ENCODE results near the gene PLA2G2C. TPM values are rescaled to one million over a fixed set of nuclear protein-coding genes. Genes with fewer than 3 reads are reported as not detected.

PLA2G2C gene
- polyA plus RNA-seq, 3 donors from 2014 or later = not detected

GRCh38 chr1:20169932-20170331 is 16.4 kb downstream of the PLA2G2C start:
- no peak overlapping the region for H3K4me3 Mint-ChIP-seq
- H3K9me3 Mint-ChIP-seq = peaks cover 0 to 15% (median 5%) of the 10 kb centered on the region in 6 donors
- H3K36me3 Mint-ChIP-seq = no peaks in the 10 kb centered on the region
- no peaks in the 10 kb centered on the region for H3K4me1 Mint-ChIP-seq
- no peak for DNase-seq
- H3K27me3 Mint-ChIP-seq (ENCODE audit: low read depth in 3 of 3) = peaks cover 0 to 5% (median 2%) of the 10 kb centered on the region in 3 donors
- H3K27ac Mint-ChIP-seq = no peak overlapping the region

GRCh38 chr1:20168564-20169491 is 17.5 kb downstream of the PLA2G2C start:
- Mint-ChIP-seq H3K4me1 (no peaks in the 10 kb centered on the region), H3K4me3 (no peak overlapping the region), H3K27me3 (ENCODE audit: low read depth in 3 of 3) (peaks cover 0 to 3% (median 2%) of the 10 kb centered on the region in 3 donors), H3K27ac (peak overlapping the region in 1 of 6 donors; percentile 11), H3K36me3 (no peaks in the 10 kb centered on the region), H3K9me3 (peaks cover 0 to 15% (median 7%) of the 10 kb centered on the region in 6 donors)
- no peak for DNase-seq

GRCh38 chr1:20167126-20167525 is 19.2 kb downstream of the PLA2G2C start:
- Mint-ChIP-seq H3K4me1 (no peaks in the 10 kb centered on the region), H3K27me3 (ENCODE audit: low read depth in 3 of 3) (peaks cover 0 to 9% (median 4%) of the 10 kb centered on the region in 3 donors), H3K4me3 (no peak overlapping the region), H3K9me3 (peaks cover 7 to 24% (median 18%) of the 10 kb centered on the region in 6 donors), H3K36me3 (peaks cover 0 to 6% (median 4%) of the 10 kb centered on the region in 3 donors), H3K27ac (no peak overlapping the region)
- DNase-seq = no peak

GRCh38 chr1:20166051-20166450 is 20.3 kb downstream of the PLA2G2C start:
- Mint-ChIP-seq H3K4me3 (no peak overlapping the region), H3K9me3 (peaks cover 17 to 33% (median 29%) of the 10 kb centered on the region in 6 donors), H3K27ac (no peak overlapping the region), H3K27me3 (ENCODE audit: low read depth in 3 of 3) (peaks cover 0 to 7% (median 4%) of the 10 kb centered on the region in 3 donors), H3K36me3 (peaks cover 0 to 6% (median 4%) of the 10 kb centered on the region in 3 donors), H3K4me1 (no peaks in the 10 kb centered on the region)
- no peak for DNase-seq

- H3K27ac Mint-ChIP-seq = no peak overlapping the region
- H3K4me1 Mint-ChIP-seq = no peaks in the 10 kb centered on the region
- peaks cover 17 to 38% (median 34%) of the 10 kb centered on the region in 6 donors for H3K9me3 Mint-ChIP-seq
- H3K4me3 Mint-ChIP-seq = no peak overlapping the region
- H3K36me3 Mint-ChIP-seq = peaks cover 0 to 6% (median 4%) of the 10 kb centered on the region in 3 donors
- H3K27me3 Mint-ChIP-seq (ENCODE audit: low read depth in 3 of 3) = peaks cover 0 to 7% (median 5%) of the 10 kb centered on the region in 3 donors
- no peak for DNase-seq
Measured at GRCh38 chr1:20165522-20165951, 20.8 kb downstream of the PLA2G2C start.

- no peak for DNase-seq
- H3K4me1 Mint-ChIP-seq = no peaks in the 10 kb centered on the region
- peaks cover 3 to 7% (median 7%) of the 10 kb centered on the region in 3 donors for H3K27me3 Mint-ChIP-seq (ENCODE audit: low read depth in 3 of 3)
- peaks cover 17 to 46% (median 41%) of the 10 kb centered on the region in 6 donors for H3K9me3 Mint-ChIP-seq
- peaks cover 0 to 7% (median 6%) of the 10 kb centered on the region in 3 donors for H3K36me3 Mint-ChIP-seq
- H3K4me3 Mint-ChIP-seq = no peak overlapping the region
- no peak overlapping the region for H3K27ac Mint-ChIP-seq
Measured at GRCh38 chr1:20164694-20165202, 21.6 kb downstream of the PLA2G2C start.

- no peak for DNase-seq
- Mint-ChIP-seq H3K4me3 (no peak overlapping the region), H3K4me1 (no peaks in the 10 kb centered on the region), H3K36me3 (peaks cover 0 to 14% (median 6%) of the 10 kb centered on the region in 3 donors), H3K9me3 (peaks cover 5 to 67% (median 50%) of the 10 kb centered on the region in 6 donors), H3K27me3 (ENCODE audit: low read depth in 3 of 3) (peaks cover 5 to 8% (median 7%) of the 10 kb centered on the region in 3 donors), H3K27ac (no peak overlapping the region)
Measured at GRCh38 chr1:20160034-20160433, 26.3 kb downstream of the PLA2G2C start.

- Mint-ChIP-seq H3K4me1 (peaks cover 3 to 9% of the 10 kb centered on the region in 2 donors), H3K27ac (no peak overlapping the region), H3K9me3 (peaks cover 4 to 57% (median 46%) of the 10 kb centered on the region in 6 donors), H3K36me3 (peaks cover 0 to 12% (median 6%) of the 10 kb centered on the region in 3 donors), H3K4me3 (no peak overlapping the region), H3K27me3 (ENCODE audit: low read depth in 3 of 3) (peaks cover 4 to 8% (median 5%) of the 10 kb centered on the region in 3 donors)
- DNase-seq = no peak
Measured at GRCh38 chr1:20158358-20159070, 27.8 kb downstream of the PLA2G2C start.

- no peak for DNase-seq
- H3K4me3 Mint-ChIP-seq = peak overlapping the region in 2 of 5 donors; percentile 28 to 41
- H3K27ac Mint-ChIP-seq = peak overlapping the region in 4 of 6 donors; percentile 17 to 68 (median 46)
- H3K36me3 Mint-ChIP-seq = peaks cover 0 to 7% (median 0%) of the 10 kb centered on the region in 3 donors
- H3K27me3 Mint-ChIP-seq (ENCODE audit: low read depth in 3 of 3) = peaks cover 0 to 4% (median 2%) of the 10 kb centered on the region in 3 donors
- H3K9me3 Mint-ChIP-seq = peaks cover 2 to 21% (median 9%) of the 10 kb centered on the region in 6 donors
- H3K4me1 Mint-ChIP-seq = peaks cover 9 to 10% of the 10 kb centered on the region in 2 donors
Measured at GRCh38 chr1:20154301-20154831, 32.0 kb downstream of the PLA2G2C start.

GRCh38 chr1:20153000-20153418 is 33.3 kb downstream of the PLA2G2C start:
- peaks cover 0 to 7% (median 3%) of the 10 kb centered on the region in 6 donors for H3K9me3 Mint-ChIP-seq
- peak overlapping the region in 1 of 6 donors; percentile 6 for H3K27ac Mint-ChIP-seq
- no peak overlapping the region for H3K4me3 Mint-ChIP-seq
- no peak for DNase-seq
- H3K4me1 Mint-ChIP-seq = peaks cover 9 to 10% of the 10 kb centered on the region in 2 donors
- H3K36me3 Mint-ChIP-seq = no peaks in the 10 kb centered on the region
- H3K27me3 Mint-ChIP-seq (ENCODE audit: low read depth in 3 of 3) = peaks cover 0 to 5% (median 0%) of the 10 kb centered on the region in 3 donors

GRCh38 chr1:20152599-20152930 is 33.8 kb downstream of the PLA2G2C start:
- Mint-ChIP-seq H3K36me3 (no peaks in the 10 kb centered on the region), H3K27ac (peak overlapping the region in 2 of 6 donors; percentile 6 to 19), H3K27me3 (ENCODE audit: low read depth in 3 of 3) (peaks cover 0 to 5% (median 0%) of the 10 kb centered on the region in 3 donors), H3K4me1 (peaks cover 9 to 10% of the 10 kb centered on the region in 2 donors), H3K9me3 (peaks cover 0 to 3% (median 1%) of the 10 kb centered on the region in 6 donors), H3K4me3 (peak overlapping the region in 2 of 5 donors; percentile 72 to 82)
- no peak for DNase-seq

- peaks cover 0 to 5% (median 0%) of the 10 kb centered on the region in 3 donors for H3K27me3 Mint-ChIP-seq (ENCODE audit: low read depth in 3 of 3)
- peak; percentile 69 to 76 (median 75) for DNase-seq
- no peaks in the 10 kb centered on the region for H3K9me3 Mint-ChIP-seq
- H3K27ac Mint-ChIP-seq = peak overlapping the region in 1 of 6 donors; percentile 19
- peak overlapping the region; percentile 57 to 82 (median 72) for H3K4me3 Mint-ChIP-seq
- H3K4me1 Mint-ChIP-seq = peaks cover 9 to 10% of the 10 kb centered on the region in 2 donors
- H3K36me3 Mint-ChIP-seq = no peaks in the 10 kb centered on the region
Measured at GRCh38 chr1:20151906-20152598, 34.3 kb downstream of the PLA2G2C start.

All from immature natural killer cell (primary cell).